DND-41 (cell line): ENCODE results near the gene C11orf58.

Experiments
- EZH2 ChIP-seq: IDR thresholded peaks from 3 replicates; pipeline ENCODE4 v1.6.1; 2012; ENCODE audit warnings: borderline replicate concordance, low read depth, mild to moderate bottlenecking, moderate library complexity, low read length, inconsistent platforms; ENCODE audit not compliant: severe bottlenecking
- TF ChIP-seq, protein P1 (sequence below): IDR thresholded peaks from 2 replicates; pipeline ENCODE4 v1.5.1; 2012; ENCODE audit warnings: borderline replicate concordance, low read length, moderate library complexity, mild to moderate bottlenecking; ENCODE audit not compliant: poor library complexity, severe bottlenecking; ENCODE audit errors: extremely low read depth

GRCh38 chr11:16773981-16774935 is 35.8 kb downstream of the C11orf58 start:
- TF ChIP-seq, protein P1, sequence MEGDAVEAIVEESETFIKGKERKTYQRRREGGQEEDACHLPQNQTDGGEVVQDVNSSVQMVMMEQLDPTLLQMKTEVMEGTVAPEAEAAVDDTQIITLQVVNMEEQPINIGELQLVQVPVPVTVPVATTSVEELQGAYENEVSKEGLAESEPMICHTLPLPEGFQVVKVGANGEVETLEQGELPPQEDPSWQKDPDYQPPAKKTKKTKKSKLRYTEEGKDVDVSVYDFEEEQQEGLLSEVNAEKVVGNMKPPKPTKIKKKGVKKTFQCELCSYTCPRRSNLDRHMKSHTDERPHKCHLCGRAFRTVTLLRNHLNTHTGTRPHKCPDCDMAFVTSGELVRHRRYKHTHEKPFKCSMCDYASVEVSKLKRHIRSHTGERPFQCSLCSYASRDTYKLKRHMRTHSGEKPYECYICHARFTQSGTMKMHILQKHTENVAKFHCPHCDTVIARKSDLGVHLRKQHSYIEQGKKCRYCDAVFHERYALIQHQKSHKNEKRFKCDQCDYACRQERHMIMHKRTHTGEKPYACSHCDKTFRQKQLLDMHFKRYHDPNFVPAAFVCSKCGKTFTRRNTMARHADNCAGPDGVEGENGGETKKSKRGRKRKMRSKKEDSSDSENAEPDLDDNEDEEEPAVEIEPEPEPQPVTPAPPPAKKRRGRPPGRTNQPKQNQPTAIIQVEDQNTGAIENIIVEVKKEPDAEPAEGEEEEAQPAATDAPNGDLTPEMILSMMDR: no peak
- TF ChIP-seq EZH2: no peak
